Uterus (tissue), 2 donors: ENCODE results near the gene GOLGA3.

Experiments used
- CTCF ChIP-seq, 4 experiments: fragments of 200-600 bp in 2 of 4; fragments of 450-650 bp in 2 of 4; sonication (generic) in 2 of 4; IDR thresholded peaks; one replicate each; pipeline ENCODE4 v1.5.1; 2016 to 2019; ENCODE audit warnings: antibody characterized with exemption in 4 of 4, mild to moderate bottlenecking in 2 of 4, moderate library complexity in 1 of 4
- POLR2A ChIP-seq, 2 donors: fragments of 450-650 bp; IDR thresholded peaks; one replicate each; pipeline ENCODE4 v1.6.1; 2016; ENCODE audit warnings: antibody characterized with exemption in 2 of 2, mild to moderate bottlenecking in 1 of 2, moderate library complexity in 1 of 2

- TF ChIP-seq CTCF (IDR thresholded peaks at IDR 0.05): no peak
- no peak for TF ChIP-seq POLR2A (IDR thresholded peaks at IDR 0.05)
These were observed 11.0 kb upstream of the GOLGA3 start for GRCh38 chr12:132839558-132840235.
